B cell (primary cell): Measurements from ENCODE around the gene SRD5A1. TPM values are rescaled to one million over a fixed set of nuclear protein-coding genes. Genes with fewer than 3 reads are reported as not detected.

Experiments
- ATAC-seq: fragments of 200-7000 bp; cut with Tn5 transposase; one replicate; pipeline ENCODE4 v1.10.0; 2021; ENCODE audit warnings: low read depth, mild to moderate bottlenecking, moderate number of reproducible peaks, moderate library complexity
- CTCF ChIA-PET: fragments of 350-600 bp; sonication (Branson Sonifier 250); formaldehyde crosslinking; loops from one replicate; lab custom pipeline; 2021; ENCODE audit warnings: antibody characterized with exemption, inconsistent platforms; lab: Charles Lee
- POLR2A ChIA-PET: fragments of 350-600 bp; sonication (Branson Sonifier 250); formaldehyde crosslinking; loops from one replicate; lab custom pipeline; 2021; ENCODE audit warnings: antibody characterized with exemption; lab: Charles Lee
- DNase-seq: peaks from one replicate; pipeline ENCODE4 v3.0.0; 2013
- H2AFZ ChIP-seq: 2 replicates; pipeline ENCODE4 v1.6.1; 2012; ENCODE audit warnings: mild to moderate bottlenecking, low read depth, low read length; ENCODE audit not compliant: insufficient read depth, poor library complexity, severe bottlenecking
- H3K27ac ChIP-seq, 2 donors: 1 replicate in 1 of 2; 2 replicates in 1 of 2; pipeline ENCODE4 v1.5.1; 2012 to 2013; ENCODE audit warnings: low read length in 2 of 2, mild to moderate bottlenecking in 2 of 2, moderate library complexity in 1 of 2
- H3K27me3 ChIP-seq, 4 experiments: fragments of 200-600 bp in 1 of 4; sonication (generic) in 1 of 4; replicated peaks in 1 of 4; 1 replicate in 2 of 4; 2 replicates in 2 of 4; pipeline versions ENCODE4 v1.6.1 to v1.7.0; 2013 to 2016; ENCODE audit warnings: low read length in 3 of 4, mild to moderate bottlenecking in 2 of 4, mixed read lengths in 1 of 4, moderate library complexity in 1 of 4; ENCODE audit not compliant: insufficient read depth in 4 of 4, control insufficient read depth in 3 of 4; ENCODE audit errors: control extremely low read depth in 1 of 4
- H3K36me3 ChIP-seq, 2 experiments: replicated peaks in 1 of 2; 1 replicate in 1 of 2; 2 replicates in 1 of 2; pipeline versions ENCODE4 v1.6.1 to v1.7.1; 2013; ENCODE audit warnings: low read length in 1 of 2; ENCODE audit not compliant: insufficient read depth in 2 of 2, control insufficient read depth in 1 of 2; ENCODE audit errors: control extremely low read depth in 1 of 2, extremely low read depth in 1 of 2
- H3K4me1 ChIP-seq, 2 donors: fragments of 200-600 bp in 1 of 2; sonication (generic) in 1 of 2; 1 replicate in 1 of 2; 2 replicates in 1 of 2; pipeline versions ENCODE4 v1.5.1 to v1.6.1; 2013 to 2017; ENCODE audit warnings: low read length in 2 of 2; ENCODE audit not compliant: control insufficient read depth in 2 of 2, insufficient read depth in 2 of 2
- H3K4me2 ChIP-seq: replicated peaks from 2 replicates; pipeline ENCODE3; 2012; ENCODE audit warnings: mild to moderate bottlenecking, low read depth, low read length; ENCODE audit not compliant: poor library complexity, severe bottlenecking
- H3K4me3 ChIP-seq, 5 experiments: fragments of 200-600 bp in 1 of 5; sonication (generic) in 1 of 5; 1 replicate in 3 of 5; 2 replicates in 2 of 5; pipeline versions ENCODE4 v1.5.1 to v1.7.0; 2011 to 2016; ENCODE audit warnings: low read length in 4 of 5, mild to moderate bottlenecking in 4 of 5, low read depth in 2 of 5, control low read depth in 1 of 5, moderate library complexity in 1 of 5; ENCODE audit not compliant: insufficient read depth in 1 of 5; ENCODE audit errors: control extremely low read depth in 1 of 5, extremely low read depth in 1 of 5
- H3K79me2 ChIP-seq: fragments of 200-600 bp; sonication (generic); one replicate; pipeline ENCODE4 v1.6.0; 2016; ENCODE audit warnings: low read length; ENCODE audit not compliant: control insufficient read depth, insufficient read depth
- H3K9ac ChIP-seq: fragments of 200-600 bp; sonication (generic); 2 replicates; pipeline ENCODE4 v1.6.1; 2017; ENCODE audit warnings: mild to moderate bottlenecking, low read length, moderate library complexity
- H3K9me3 ChIP-seq, 3 donors: one replicate each; pipeline versions ENCODE4 v1.6.1 to v1.7.1; 2013; ENCODE audit warnings: low read length in 2 of 3; ENCODE audit not compliant: control insufficient read depth in 2 of 3, insufficient read depth in 1 of 3; ENCODE audit errors: control extremely low read depth in 1 of 3
- H4K20me1 ChIP-seq: 2 replicates; pipeline ENCODE4 v1.6.0; 2012; ENCODE audit warnings: mild to moderate bottlenecking, low read length; ENCODE audit not compliant: insufficient read depth, control insufficient read depth, poor library complexity, severe bottlenecking
- H3K27ac Mint-ChIP-seq: one replicate; pipeline ENCODE4 v1.8.0; 2021; ENCODE audit warnings: mixed read lengths
- H3K27me3 Mint-ChIP-seq: one replicate; pipeline ENCODE4 v1.8.0; 2021; ENCODE audit warnings: mixed read lengths
- H3K4me1 Mint-ChIP-seq: one replicate; pipeline ENCODE4 v1.8.0; 2021; ENCODE audit warnings: mixed read lengths
- H3K4me3 Mint-ChIP-seq: one replicate; pipeline ENCODE4 v1.8.0; 2021; ENCODE audit warnings: mixed read lengths
- H3K9me3 Mint-ChIP-seq: one replicate; pipeline ENCODE4 v1.8.0; 2022; ENCODE audit warnings: mixed read lengths; ENCODE audit not compliant: insufficient read depth
- EZH2 ChIP-seq: IDR thresholded peaks from 2 replicates; pipeline ENCODE4 v1.6.1; 2012; ENCODE audit warnings: borderline replicate concordance, low read depth, mild to moderate bottlenecking, moderate library complexity, low read length; ENCODE audit not compliant: insufficient read depth, poor library complexity, severe bottlenecking
- whole genome bisulfite sequencing: methylation state at CpG from one replicate; pipeline ENCODE4 v1.1.5; 2013; ENCODE audit warnings: missing lambda C conversion rate; ENCODE audit not compliant: insufficient coverage; 5-methylcytosine and 5-hydroxymethylcytosine counted together
- intact Hi-C: fragments of 100-400 bp; cut with micrococcal nuclease; formaldehyde crosslinking; loops from one replicate; pipeline ENCODE4 v1.10.0; 2022
- polyA plus RNA-seq: library from polyadenylated mRNA; depleted of rRNA; stranded (reverse); fragments of >200 nt; gene quantifications from 2 replicates; pipeline ENCODE4 v1.2.3, GENCODE V29; 2012
- total RNA-seq, 2 donors: library from RNA; stranded (reverse); fragments of 120-200 nt in 1 of 2; gene quantifications; 1 replicate in 1 of 2; 2 replicates in 1 of 2; pipeline versions ENCODE4 v1.2.3 to v1.2.4, GENCODE V29; 2013 to 2022
- TF ChIP-seq, protein P1 (sequence below): fragments of 200-600 bp; IDR thresholded peaks from one replicate; pipeline ENCODE4 v1.8.0; 2022; ENCODE audit warnings: antibody characterized with exemption, mild to moderate bottlenecking

Gene SRD5A1
- total and polyA plus RNA-seq, 2 donors (not counting 1 experiment from before 2014, with no cell fraction given): 17.2 to 29.2 TPM

DNA sequence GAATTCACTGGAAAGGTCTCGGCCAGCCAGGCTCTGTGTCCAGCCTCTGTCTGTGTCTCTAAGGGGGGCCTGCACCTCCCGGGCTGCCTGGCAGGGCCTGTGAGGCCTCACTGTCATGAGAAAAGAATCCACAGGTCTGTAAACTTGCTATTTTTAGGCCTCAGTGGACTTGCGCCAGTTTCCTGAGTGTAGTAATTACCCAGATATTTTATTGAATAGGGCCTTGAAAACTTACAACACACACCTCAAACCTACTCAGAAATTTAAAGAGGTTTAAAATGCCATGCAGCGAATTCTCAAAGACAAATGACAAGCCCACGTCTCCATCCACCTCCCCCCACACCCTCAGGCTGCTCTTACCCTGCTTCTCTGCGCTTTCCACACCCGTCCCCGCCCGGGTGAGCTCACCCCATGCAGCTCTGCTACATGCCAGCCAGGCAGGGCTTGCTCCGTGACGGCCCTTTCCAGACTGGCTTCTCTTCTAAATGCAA lies 71.2 kb downstream of the SRD5A1 start:
- Histone ChIP-seq H3K27me3 (peaks cover 0 to 17% (median 7%) of the 10 kb centered on the region in 4 experiments), H4K20me1 (no peaks in the 10 kb centered on the region), H3K4me2 (no peak overlapping the region), H3K4me1 (no peaks in the 10 kb centered on the region), H3K9me3 (no peaks in the 10 kb centered on the region), H3K79me2 (no peaks in the 10 kb centered on the region), H3K9ac (no peak overlapping the region), H3K4me3 (no peak overlapping the region), H3K36me3 (no peaks in the 10 kb centered on the region), H2AFZ (no peak overlapping the region), H3K27ac (no peak overlapping the region)
- intact Hi-C loops: no loop called here
- ChIA-PET POLR2A (no interaction called here), CTCF (no interaction called here)
- TF ChIP-seq, protein P1, sequence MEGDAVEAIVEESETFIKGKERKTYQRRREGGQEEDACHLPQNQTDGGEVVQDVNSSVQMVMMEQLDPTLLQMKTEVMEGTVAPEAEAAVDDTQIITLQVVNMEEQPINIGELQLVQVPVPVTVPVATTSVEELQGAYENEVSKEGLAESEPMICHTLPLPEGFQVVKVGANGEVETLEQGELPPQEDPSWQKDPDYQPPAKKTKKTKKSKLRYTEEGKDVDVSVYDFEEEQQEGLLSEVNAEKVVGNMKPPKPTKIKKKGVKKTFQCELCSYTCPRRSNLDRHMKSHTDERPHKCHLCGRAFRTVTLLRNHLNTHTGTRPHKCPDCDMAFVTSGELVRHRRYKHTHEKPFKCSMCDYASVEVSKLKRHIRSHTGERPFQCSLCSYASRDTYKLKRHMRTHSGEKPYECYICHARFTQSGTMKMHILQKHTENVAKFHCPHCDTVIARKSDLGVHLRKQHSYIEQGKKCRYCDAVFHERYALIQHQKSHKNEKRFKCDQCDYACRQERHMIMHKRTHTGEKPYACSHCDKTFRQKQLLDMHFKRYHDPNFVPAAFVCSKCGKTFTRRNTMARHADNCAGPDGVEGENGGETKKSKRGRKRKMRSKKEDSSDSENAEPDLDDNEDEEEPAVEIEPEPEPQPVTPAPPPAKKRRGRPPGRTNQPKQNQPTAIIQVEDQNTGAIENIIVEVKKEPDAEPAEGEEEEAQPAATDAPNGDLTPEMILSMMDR: no peak
- TF ChIP-seq EZH2: no peak
- 94% methylated on average over 9 of the region's 11 CpGs for WGBS
- ATAC-seq: no peak
- peaks cover 13% of the 10 kb centered on the region for H3K27me3 Mint-ChIP-seq
- H3K9me3 Mint-ChIP-seq: no peaks in the 10 kb centered on the region
- no peak for DNase-seq
- no peak overlapping the region for H3K27ac Mint-ChIP-seq
- no peak overlapping the region for H3K4me3 Mint-ChIP-seq
- peaks cover 2% of the 10 kb centered on the region for H3K4me1 Mint-ChIP-seq

DNA sequence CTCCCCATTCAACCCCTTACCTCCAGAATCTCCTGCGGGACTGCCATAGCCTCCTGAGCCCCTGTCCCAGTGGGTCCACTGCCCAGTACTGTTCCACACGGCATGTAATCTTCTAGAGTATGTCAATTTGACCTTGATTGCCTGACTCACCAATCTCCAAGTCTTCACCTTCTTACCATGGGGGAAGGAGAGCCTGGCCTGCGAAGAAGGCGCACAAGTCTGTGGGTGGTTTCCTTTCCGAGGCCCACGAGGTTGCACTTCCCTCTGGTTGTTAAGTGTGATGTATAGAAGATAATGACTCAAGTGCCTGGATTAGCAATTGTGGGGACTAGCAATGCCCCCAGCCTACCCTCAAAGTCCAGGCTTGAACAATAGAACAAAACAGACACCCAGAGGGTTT lies 71.8 kb downstream of the SRD5A1 start:
- intact Hi-C loops: no loop called here
- ChIA-PET POLR2A (no interaction called here), CTCF (no interaction called here)
- no peak overlapping the region for H3K9ac ChIP-seq
- H3K27me3 Mint-ChIP-seq: peaks cover 10% of the 10 kb centered on the region
- no peak overlapping the region for H3K27ac Mint-ChIP-seq
- no peaks in the 10 kb centered on the region for H4K20me1 ChIP-seq
- no peaks in the 10 kb centered on the region for H3K4me1 ChIP-seq
- no peaks in the 10 kb centered on the region for H3K36me3 ChIP-seq
- H3K79me2 ChIP-seq: no peaks in the 10 kb centered on the region
- ATAC-seq: no peak
- H3K27ac ChIP-seq: no peak overlapping the region
- H3K9me3 ChIP-seq: no peaks in the 10 kb centered on the region
- 94% methylated on average over 2 of the region's 6 CpGs for WGBS
- no peak overlapping the region for H3K4me2 ChIP-seq
- H2AFZ ChIP-seq: no peak overlapping the region
- H3K4me3 Mint-ChIP-seq: no peak overlapping the region
- no peak overlapping the region for H3K4me3 ChIP-seq
- H3K9me3 Mint-ChIP-seq: no peaks in the 10 kb centered on the region
- peaks cover 0 to 15% (median 7%) of the 10 kb centered on the region in 4 experiments for H3K27me3 ChIP-seq
- peaks cover 2% of the 10 kb centered on the region for H3K4me1 Mint-ChIP-seq
- TF ChIP-seq, protein P1: no peak
- no peak for TF ChIP-seq EZH2
- DNase-seq: no peak
